HCT116 (cell line): ENCODE results near the gene ZNF236. TPM values are rescaled to one million over a fixed set of nuclear protein-coding genes. Genes with fewer than 3 reads are reported as not detected.

ENCODE experiments used
- ATAC-seq: fragments of 200-7000 bp; cut with Tn5 transposase; 2 replicates; pipeline ENCODE4 v1.9.1; 2020; ENCODE audit warnings: mild to moderate bottlenecking, moderate library complexity
- BruUV-seq: library from RNA; stranded (reverse); fragments of 400-500 nt; replicated peaks from 2 replicates; lab custom pipeline; 2021; lab: Mats Ljungman, UMichigan
- CTCF ChIA-PET: fragments of 300-600 bp; sonication (Branson Sonifier 250); formaldehyde crosslinking; loops from one replicate; lab custom pipeline; 2021; ENCODE audit warnings: antibody characterized with exemption; lab: Charles Lee
- POLR2A ChIA-PET: fragments of 300-600, 350-600 bp; sonication (Branson Sonifier 250); formaldehyde crosslinking; loops from one replicate; lab custom pipeline; 2021; ENCODE audit warnings: antibody characterized with exemption; lab: Charles Lee
- RAD21 ChIA-PET, 2 experiments: fragments of 300-600 bp; sonication (Branson Sonifier 250); formaldehyde crosslinking; loops; one replicate each; lab custom pipeline; 2023; ENCODE audit warnings: low total read pairs in 2 of 2; ENCODE audit not compliant: uncharacterized antibody in 2 of 2, unreplicated experiment in 2 of 2, low non-redundant PET in 1 of 2; lab: Charles Lee
- DNase-seq: peaks from one replicate; pipeline ENCODE4 v3.0.0-alpha.2; 2010; ENCODE audit warnings: low read depth, low spot score
- H2AFZ ChIP-seq: fragments of 200-600 bp; shearing (Covaris generic), sonication (generic); 2 replicates; pipeline ENCODE4 v1.6.1; 2017; ENCODE audit warnings: low read depth, mixed run types, mixed read lengths, antibody characterized with exemption, low read length; ENCODE audit not compliant: poor library complexity, severe bottlenecking
- H3K27ac ChIP-seq: 2 replicates; pipeline ENCODE4 v1.5.1; 2012; ENCODE audit warnings: low read depth, low read length
- H3K27me3 ChIP-seq: fragments of 200-600 bp; sonication (generic); 2 replicates; pipeline ENCODE4 v1.6.1; 2016; ENCODE audit warnings: mixed run types, low read length, mixed read lengths; ENCODE audit not compliant: insufficient read depth
- H3K36me3 ChIP-seq, 2 experiments: fragments of 200-500 bp in 1 of 2; fragments of 200-600 bp in 1 of 2; sonication (Bioruptor generic) in 1 of 2; sonication (generic) in 1 of 2; 2 replicates each; pipeline versions ENCODE4 v1.5.1 to v1.6.1; 2014 to 2016; ENCODE audit warnings: low read length in 2 of 2, inconsistent platforms in 1 of 2, mixed read lengths in 1 of 2, mixed run types in 1 of 2; ENCODE audit not compliant: insufficient read depth in 2 of 2, control insufficient read depth in 1 of 2
- H3K4me1 ChIP-seq, 2 experiments: fragments of 200-600 bp in 1 of 2; sonication (generic) in 1 of 2; 2 replicates each; pipeline versions ENCODE4 v1.5.1 to v1.6.1; 2012 to 2017; ENCODE audit warnings: low read length in 2 of 2, inconsistent platforms in 1 of 2, mild to moderate bottlenecking in 1 of 2, mixed read lengths in 1 of 2, mixed run types in 1 of 2, moderate library complexity in 1 of 2; ENCODE audit not compliant: insufficient read depth in 2 of 2, control insufficient read depth in 1 of 2
- H3K4me2 ChIP-seq: fragments of 200-600 bp; sonication (generic); 2 replicates; pipeline ENCODE4 v1.6.1; 2017; ENCODE audit warnings: mixed run types, low read length, mixed read lengths
- H3K4me3 ChIP-seq, 2 experiments: fragments of 200-600 bp in 1 of 2; sonication (generic) in 1 of 2; replicated peaks in 1 of 2; 2 replicates each; pipeline ENCODE4 v1.5.1; 2011 to 2016; ENCODE audit warnings: low read length in 2 of 2, control low read depth in 1 of 2, low read depth in 1 of 2, mild to moderate bottlenecking in 1 of 2, mixed read lengths in 1 of 2, mixed run types in 1 of 2
- H3K79me2 ChIP-seq: fragments of 200-600 bp; sonication (generic); 2 replicates; pipeline ENCODE4 v1.6.1; 2017; ENCODE audit warnings: mild to moderate bottlenecking, mixed run types, low read length, moderate library complexity, mixed read lengths; ENCODE audit not compliant: insufficient read depth
- H3K9ac ChIP-seq: fragments of 200-600 bp; sonication (generic); 2 replicates; pipeline ENCODE4 v1.6.1; 2016; ENCODE audit warnings: low read length, mixed read lengths
- H3K9me2 ChIP-seq: fragments of 200-600 bp; sonication (generic), shearing (Covaris generic); 2 replicates; pipeline ENCODE4 v1.6.1; 2017; ENCODE audit warnings: mixed run types, mild to moderate bottlenecking, moderate library complexity; ENCODE audit not compliant: insufficient read depth
- H3K9me3 ChIP-seq, 2 experiments: fragments of 200-500 bp in 1 of 2; fragments of 200-600 bp in 1 of 2; sonication (Bioruptor generic) in 1 of 2; sonication (generic) in 1 of 2; 2 replicates each; pipeline ENCODE4 v1.6.1; 2014 to 2017; ENCODE audit warnings: low read length in 2 of 2, mixed read lengths in 2 of 2, inconsistent platforms in 1 of 2, low read depth in 1 of 2, mild to moderate bottlenecking in 1 of 2, mixed run types in 1 of 2, moderate library complexity in 1 of 2; ENCODE audit not compliant: control insufficient read depth in 1 of 2, insufficient read depth in 1 of 2
- H4K20me1 ChIP-seq: fragments of 200-600 bp; sonication (generic), shearing (Covaris generic); 2 replicates; pipeline ENCODE4 v1.6.1; 2017; ENCODE audit warnings: mixed run types, mild to moderate bottlenecking, moderate library complexity; ENCODE audit not compliant: insufficient read depth
- CTCF ChIP-seq, 3 experiments: fragments of 200-600 bp in 1 of 3; sonication (generic) in 1 of 3; IDR thresholded peaks in 2 of 3; conservative IDR thresholded peaks in 1 of 3; 2 replicates each; pipeline ENCODE4 v1.5.1; 2012 to 2017; ENCODE audit warnings: low read depth in 2 of 3, low read length in 2 of 3, antibody characterized with exemption in 1 of 3, borderline replicate concordance in 1 of 3, control low read depth in 1 of 3, mild to moderate bottlenecking in 1 of 3, mixed read lengths in 1 of 3, mixed run types in 1 of 3, moderate library complexity in 1 of 3; ENCODE audit not compliant: insufficient read depth in 1 of 3
- EGR1 ChIP-seq: IDR thresholded peaks from 2 replicates; pipeline ENCODE4 v1.6.1; 2012; ENCODE audit warnings: low read depth
- ELF1 ChIP-seq: IDR thresholded peaks from 2 replicates; pipeline ENCODE4 v1.6.1; 2012; ENCODE audit warnings: low read depth, borderline replicate concordance
- EZH2 ChIP-seq: fragments of 200-600 bp; sonication (generic); IDR thresholded peaks from 2 replicates; pipeline ENCODE4 v1.6.1; 2017; ENCODE audit warnings: antibody characterized with exemption, mixed run types
- EZH2phosphoT487 ChIP-seq: fragments of 200-600 bp; IDR thresholded peaks from 2 replicates; pipeline ENCODE4 v1.6.1; 2018; ENCODE audit warnings: antibody characterized with exemption, borderline replicate concordance
- FOSL1 ChIP-seq: IDR thresholded peaks from 2 replicates; pipeline ENCODE4 v1.6.1; 2012; ENCODE audit warnings: low read depth
- MAX ChIP-seq: IDR thresholded peaks from 2 replicates; pipeline ENCODE4 v1.6.1; 2012
- POLR2A ChIP-seq: IDR thresholded peaks from 2 replicates; pipeline ENCODE4 v1.7.0; 2011; ENCODE audit warnings: borderline replicate concordance; ENCODE audit not compliant: insufficient read depth, insufficient read length; ENCODE audit errors: extremely low read depth
- POLR2AphosphoS5 ChIP-seq: IDR thresholded peaks from 2 replicates; pipeline ENCODE4 v1.6.1; 2011; ENCODE audit warnings: mild to moderate bottlenecking, low read depth, low read length, moderate library complexity
- RAD21 ChIP-seq: IDR thresholded peaks from 2 replicates; pipeline ENCODE4 v1.6.1; 2012; ENCODE audit warnings: low read depth, mild to moderate bottlenecking
- SIN3A ChIP-seq: IDR thresholded peaks from 2 replicates; pipeline ENCODE4 v1.6.1; 2012; ENCODE audit warnings: low read depth
- SRF ChIP-seq: IDR thresholded peaks from 2 replicates; pipeline ENCODE4 v1.6.1; 2012; ENCODE audit warnings: low read depth
- TCF7L2 ChIP-seq: IDR thresholded peaks from 2 replicates; pipeline ENCODE4 v1.7.0; 2011; ENCODE audit warnings: borderline replicate concordance, inconsistent platforms; ENCODE audit not compliant: insufficient read depth, insufficient read length; ENCODE audit errors: extremely low read depth
- YY1 ChIP-seq: IDR thresholded peaks from 2 replicates; pipeline ENCODE4 v1.6.1; 2011; ENCODE audit warnings: low read length, low read depth, moderate library complexity, mild to moderate bottlenecking; ENCODE audit not compliant: insufficient replicate concordance; ENCODE audit errors: extremely low read depth
- ZFX ChIP-seq: fragments of 450-650 bp; IDR thresholded peaks from 2 replicates; pipeline ENCODE4 v1.6.1; 2017
- intact Hi-C: fragments of 100-400 bp; cut with micrococcal nuclease; formaldehyde crosslinking; loops from 2 replicates; pipeline ENCODE4 v1.10.0; 2022
- total RNA-seq: library from RNA; stranded (reverse); gene quantifications from one replicate; pipeline ENCODE4 v1.2.1, GENCODE V29; 2021; ENCODE audit not compliant: unreplicated experiment
- TF ChIP-seq, protein P1 (sequence below): IDR thresholded peaks from 2 replicates; pipeline ENCODE4 v1.6.1; 2012
- TF ChIP-seq, protein P2 (sequence below): IDR thresholded peaks from 2 replicates; pipeline ENCODE4 v1.6.1; 2011; ENCODE audit warnings: mild to moderate bottlenecking, low read length, moderate library complexity; ENCODE audit not compliant: insufficient replicate concordance; ENCODE audit errors: extremely low read depth

Gene ZNF236
- total RNA-seq, 1 experiment from 2014 or later: 15.0 TPM

GRCh38 chr18:76931171-76931570 is 108.8 kb downstream of the ZNF236 start:
- no peak for ATAC-seq
- H3K79me2 ChIP-seq: no peaks in the 10 kb centered on the region
- POLR2A ChIA-PET: no interaction called here

More at GRCh38 chr18:76931171-76931570, 108.8 kb downstream of the ZNF236 start:
- Histone ChIP-seq H2AFZ (no peak overlapping the region), H3K4me3 (no peak overlapping the region), H3K27me3 (no peaks in the 10 kb centered on the region), H3K9me3 (no peaks in the 10 kb centered on the region), H3K4me1 (no peaks in the 10 kb centered on the region), H3K27ac (no peak overlapping the region), H4K20me1 (no peaks in the 10 kb centered on the region), H3K9ac (no peak overlapping the region), H3K4me2 (no peak overlapping the region), H3K9me2 (no peaks in the 10 kb centered on the region), H3K36me3 (peaks cover 0 to 2% of the 10 kb centered on the region in 2 experiments; a peak in 2 of 4 replicates)
- BruUV-seq: no TSS peak
- ChIA-PET RAD21 (no interaction called here), CTCF (no interaction called here)
- intact Hi-C loops: no loop called here
- DNase-seq: no peak
- no peak for TF ChIP-seq EZH2
- no peak for TF ChIP-seq RAD21
- TF ChIP-seq CTCF (IDR thresholded peaks at IDR 0.05 in 2 of 3, conservative IDR thresholded peaks at IDR 0.05 in 1 of 3; ENCODE audit: borderline replicate concordance in 1 of 3, insufficient read depth in 1 of 3, low read depth in 2 of 3, low read length in 2 of 3): no peak
- TF ChIP-seq SRF: no peak
- TF ChIP-seq FOSL1: no peak
- TF ChIP-seq POLR2AphosphoS5: no peak
- TF ChIP-seq, protein P1, sequence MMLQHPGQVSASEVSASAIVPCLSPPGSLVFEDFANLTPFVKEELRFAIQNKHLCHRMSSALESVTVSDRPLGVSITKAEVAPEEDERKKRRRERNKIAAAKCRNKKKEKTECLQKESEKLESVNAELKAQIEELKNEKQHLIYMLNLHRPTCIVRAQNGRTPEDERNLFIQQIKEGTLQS: no peak
- no peak for TF ChIP-seq ELF1
- TF ChIP-seq POLR2A: no peak
- TF ChIP-seq SIN3A: no peak
- TF ChIP-seq EZH2phosphoT487: no peak
- TF ChIP-seq YY1: no peak
- TF ChIP-seq, protein P2, sequence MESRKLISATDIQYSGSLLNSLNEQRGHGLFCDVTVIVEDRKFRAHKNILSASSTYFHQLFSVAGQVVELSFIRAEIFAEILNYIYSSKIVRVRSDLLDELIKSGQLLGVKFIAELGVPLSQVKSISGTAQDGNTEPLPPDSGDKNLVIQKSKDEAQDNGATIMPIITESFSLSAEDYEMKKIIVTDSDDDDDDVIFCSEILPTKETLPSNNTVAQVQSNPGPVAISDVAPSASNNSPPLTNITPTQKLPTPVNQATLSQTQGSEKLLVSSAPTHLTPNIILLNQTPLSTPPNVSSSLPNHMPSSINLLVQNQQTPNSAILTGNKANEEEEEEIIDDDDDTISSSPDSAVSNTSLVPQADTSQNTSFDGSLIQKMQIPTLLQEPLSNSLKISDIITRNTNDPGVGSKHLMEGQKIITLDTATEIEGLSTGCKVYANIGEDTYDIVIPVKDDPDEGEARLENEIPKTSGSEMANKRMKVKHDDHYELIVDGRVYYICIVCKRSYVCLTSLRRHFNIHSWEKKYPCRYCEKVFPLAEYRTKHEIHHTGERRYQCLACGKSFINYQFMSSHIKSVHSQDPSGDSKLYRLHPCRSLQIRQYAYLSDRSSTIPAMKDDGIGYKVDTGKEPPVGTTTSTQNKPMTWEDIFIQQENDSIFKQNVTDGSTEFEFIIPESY: no peak
- TF ChIP-seq TCF7L2: no peak
- no peak for TF ChIP-seq ZFX
- TF ChIP-seq EGR1: no peak
- no peak for TF ChIP-seq MAX
